Stromal cell of bone marrow (primary cell): ENCODE data around the gene POU2AF1.
"Not testable (repeated sequence)": the region's sequence is repeated elsewhere in the genome, so short reads cannot be mapped to it uniquely, and the experiment has no call there.

Experiments
- DNase-seq: peaks from one replicate; pipeline ENCODE4 v3.0.0-alpha.2; 2012; ENCODE audit warnings: low read depth

Gene POU2AF1

GRCh38 chr11:111409915-111410314 lies 30.8 kb upstream of the POU2AF1 start:
- DNase-seq = no peak

- DNase-seq = peak; percentile 45
Observed at GRCh38 chr11:111408789-111409727, 30.0 kb upstream of the POU2AF1 start.

- no peak for DNase-seq
Observed at GRCh38 chr11:111407652-111408051, 28.6 kb upstream of the POU2AF1 start.

DNA sequence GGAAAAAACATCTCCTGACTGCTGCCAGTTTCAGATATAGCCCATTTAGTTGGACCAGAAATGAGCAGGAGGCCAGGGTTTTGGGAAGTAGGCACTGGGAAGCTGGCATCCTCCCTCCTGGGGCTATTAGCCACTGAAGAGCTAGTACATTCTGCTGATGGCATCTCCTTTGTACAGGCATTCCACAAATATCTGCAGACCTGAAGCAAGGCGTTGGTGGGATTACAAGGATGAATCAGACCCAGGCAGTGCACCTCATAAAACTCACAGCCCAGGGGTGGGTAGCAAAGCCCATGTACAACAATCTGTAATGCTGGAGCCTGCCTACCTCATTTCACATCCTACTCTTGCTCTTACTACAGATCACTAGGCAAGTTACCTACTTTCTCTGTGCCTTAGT lies 27.5 kb upstream of the POU2AF1 start:
- no peak for DNase-seq

- no peak for DNase-seq
Observed at GRCh38 chr11:111406091-111406490, 27.0 kb upstream of the POU2AF1 start.

- no peak for DNase-seq
Observed at GRCh38 chr11:111405551-111405950, 26.5 kb upstream of the POU2AF1 start.

DNA sequence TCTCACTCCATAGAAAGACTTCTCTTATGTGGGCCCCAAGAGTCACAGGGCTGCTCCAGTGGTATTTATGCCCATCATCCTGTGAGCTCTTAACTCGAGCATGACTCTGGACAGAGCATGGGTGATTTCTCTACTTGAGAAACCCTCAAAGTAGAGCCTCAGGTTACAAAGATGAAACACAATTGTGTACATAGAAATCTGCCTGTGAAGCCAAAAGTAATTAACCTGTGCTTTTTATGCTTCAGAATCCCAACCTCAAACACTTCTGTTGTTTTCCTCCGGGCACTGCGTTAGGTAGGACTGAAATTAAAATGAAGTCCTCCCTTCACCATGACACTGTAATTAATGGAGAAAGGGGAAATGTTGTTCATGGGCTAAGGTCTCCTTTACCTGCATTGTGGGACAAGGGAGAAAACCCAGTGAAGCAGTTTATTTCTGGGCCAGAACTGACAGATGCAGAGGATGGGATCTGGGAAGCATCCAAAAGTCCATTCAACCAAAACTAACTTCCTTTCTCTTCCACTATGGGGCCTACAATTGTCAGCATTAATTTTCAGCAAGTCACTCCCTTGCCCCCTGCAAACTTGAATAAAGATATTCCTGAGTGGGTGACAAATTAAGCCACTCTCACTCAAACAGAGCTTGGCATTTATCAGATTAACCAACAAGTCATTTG lies 24.1 kb upstream of the POU2AF1 start:
- DNase-seq = no peak

DNA sequence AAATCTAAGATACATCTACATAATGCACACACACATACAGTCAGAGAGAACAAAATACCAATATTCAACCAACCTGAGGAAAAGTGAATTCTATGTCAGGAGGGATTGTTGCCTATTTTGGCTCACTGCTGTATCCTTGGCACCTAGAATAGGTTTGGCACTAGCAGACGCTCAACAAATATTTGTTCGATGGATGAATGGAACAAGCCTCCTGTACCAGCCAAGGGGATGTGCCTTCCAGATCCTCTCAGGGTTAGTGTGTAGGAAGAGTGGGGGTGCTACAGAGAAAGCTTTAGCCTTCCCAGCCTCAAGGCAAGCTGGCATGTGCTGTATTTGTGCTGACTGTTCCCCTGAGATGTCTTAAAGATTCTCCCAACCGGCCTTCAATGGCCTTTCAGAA lies 23.3 kb upstream of the POU2AF1 start:
- DNase-seq = no peak

- not testable (repeated sequence) for DNase-seq
Observed at GRCh38 chr11:111401957-111402356, 22.9 kb upstream of the POU2AF1 start.

DNA sequence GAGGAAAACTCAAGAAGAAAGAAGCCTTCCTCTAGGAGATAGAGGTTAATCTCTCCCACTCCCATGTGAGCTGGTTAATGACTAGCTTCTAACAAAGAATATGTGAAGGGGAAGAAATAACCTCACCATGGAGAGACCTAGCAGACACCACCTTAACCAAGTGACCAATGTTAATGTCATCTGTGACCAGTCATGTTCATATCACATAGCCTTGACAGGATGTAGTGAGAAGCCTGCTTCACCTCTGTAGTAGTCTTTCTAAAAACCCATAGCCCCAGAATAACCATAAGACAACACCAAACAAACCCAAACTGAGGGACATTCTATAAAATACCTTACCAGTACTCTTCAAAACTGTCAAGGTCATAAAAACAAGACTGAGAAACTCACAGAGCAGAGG lies 21.5 kb upstream of the POU2AF1 start:
- DNase-seq = no peak

DNA sequence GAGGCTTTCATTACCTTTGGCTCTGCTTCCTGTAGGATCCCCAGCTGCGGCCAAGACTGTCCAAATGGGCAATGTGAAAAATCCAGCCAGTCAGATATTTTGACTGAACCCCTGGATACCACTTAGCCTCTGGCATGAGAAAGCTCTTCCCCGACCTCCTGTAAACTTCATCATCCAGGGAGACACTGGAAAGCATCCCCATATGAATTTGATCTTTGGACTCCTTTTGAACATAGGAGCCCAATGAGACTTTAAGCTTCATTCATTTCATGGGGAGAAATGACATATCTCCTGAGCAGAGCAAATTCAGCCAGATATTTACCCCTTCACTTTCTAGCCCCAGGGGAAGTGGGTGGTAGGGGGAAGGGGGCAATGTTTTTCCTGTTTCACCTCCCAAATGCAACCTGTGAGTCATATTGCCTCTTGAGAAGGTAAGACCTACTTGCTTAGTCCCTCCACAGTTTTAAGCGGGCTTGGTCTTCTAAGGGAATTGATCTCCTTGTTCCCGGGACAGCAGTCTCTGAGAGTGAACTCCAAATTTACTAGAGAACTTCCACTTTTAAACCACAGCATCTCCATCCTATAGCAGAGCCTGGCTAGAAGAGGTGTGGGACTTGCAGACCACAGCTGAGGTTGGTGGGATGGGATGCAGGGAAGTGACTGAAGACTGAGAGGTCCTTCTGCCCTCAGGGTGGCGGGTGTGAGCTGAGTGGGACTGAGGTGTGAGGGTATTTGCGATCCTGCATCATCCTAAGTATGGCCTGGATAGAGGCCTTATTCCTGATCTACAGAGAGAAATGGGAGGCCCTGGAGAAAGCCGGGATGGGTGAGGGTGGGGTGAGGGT lies 20.3 kb upstream of the POU2AF1 start:
- DNase-seq = no peak

- no peak for DNase-seq
Observed at GRCh38 chr11:111397034-111397433, 18.0 kb upstream of the POU2AF1 start.

DNA sequence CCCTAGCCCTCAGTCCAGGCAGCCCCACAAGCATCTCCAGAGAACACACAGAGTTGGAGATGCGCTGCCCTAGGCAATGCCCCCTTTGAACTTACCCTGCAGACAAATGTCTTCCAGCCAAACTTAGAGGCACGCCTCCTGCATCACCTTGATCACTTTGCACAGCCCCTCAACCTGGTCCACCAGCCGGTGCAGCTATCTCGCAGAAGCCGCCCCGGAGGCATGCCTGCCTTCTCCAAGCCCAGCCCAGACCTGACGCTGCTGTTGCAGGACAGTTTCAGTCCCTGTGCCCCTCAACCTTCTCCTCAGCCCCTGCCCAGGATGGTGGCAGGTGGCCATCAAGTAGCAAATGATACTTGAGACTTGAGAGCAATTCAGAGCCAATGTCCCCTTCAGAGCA lies 16.7 kb upstream of the POU2AF1 start:
- DNase-seq = no peak

- DNase-seq = no peak
Observed at GRCh38 chr11:111395081-111395480, 16.0 kb upstream of the POU2AF1 start.

DNA sequence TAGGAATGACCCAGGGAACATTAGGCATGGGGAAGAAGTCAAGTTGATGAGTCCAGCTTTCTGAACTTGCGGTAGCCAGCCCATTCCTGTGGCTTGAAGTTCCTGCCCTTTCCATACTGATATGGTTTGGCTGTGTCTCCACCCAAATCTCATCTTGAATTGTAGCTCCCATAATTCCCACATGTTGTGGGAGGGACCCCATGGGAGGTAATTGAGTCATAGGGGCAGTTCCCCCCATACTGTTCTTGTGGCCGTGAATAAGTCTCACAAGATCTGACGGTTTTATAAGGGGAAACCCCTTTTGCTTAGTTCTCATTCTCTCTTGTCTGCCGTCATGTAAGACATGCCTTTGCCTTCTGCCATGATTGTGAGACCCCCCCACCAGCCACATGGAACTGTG lies 15.1 kb upstream of the POU2AF1 start:
- DNase-seq = peak; percentile 6

GRCh38 chr11:111393585-111393984 lies 14.5 kb upstream of the POU2AF1 start:
- no peak for DNase-seq

DNA sequence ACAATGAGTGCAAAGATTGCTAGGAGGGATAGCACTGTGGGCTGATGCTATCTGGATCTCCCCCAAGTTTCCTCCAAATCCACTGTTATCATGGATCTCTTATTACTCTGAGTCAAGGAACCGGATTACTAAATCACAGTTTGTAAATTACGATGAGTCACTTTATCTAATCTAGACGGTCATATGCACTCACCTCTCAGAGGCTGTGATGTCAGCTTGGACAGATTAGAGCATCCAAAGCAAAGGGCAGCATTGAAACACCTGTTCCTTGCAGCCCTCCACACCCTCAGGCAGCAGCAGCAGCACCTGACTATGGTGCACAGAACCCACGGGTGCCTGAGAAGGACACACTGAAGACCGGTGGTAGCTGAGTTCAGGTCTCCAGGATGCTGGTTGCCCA lies 14.0 kb upstream of the POU2AF1 start:
- DNase-seq = no peak

DNA sequence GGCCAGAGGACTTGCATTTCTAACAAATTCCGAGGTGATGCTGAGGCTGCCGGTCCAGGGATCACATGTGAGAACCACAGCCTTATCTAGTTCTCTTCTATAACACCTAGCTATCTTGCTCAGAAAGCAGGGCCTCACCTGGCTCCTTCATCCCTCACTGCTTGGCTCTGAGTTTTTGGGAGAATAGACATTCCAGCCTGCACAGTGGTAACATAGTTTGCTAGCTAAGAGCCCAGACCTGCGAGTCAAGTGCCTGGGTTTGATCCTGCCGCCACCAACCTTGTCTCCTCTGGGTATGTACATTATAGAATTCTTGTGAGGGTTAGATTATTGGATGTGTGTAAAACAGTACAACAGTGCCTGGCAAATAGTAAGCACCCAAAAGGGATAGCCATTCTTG lies 13.5 kb upstream of the POU2AF1 start:
- DNase-seq = no peak

- DNase-seq = no peak
Observed at GRCh38 chr11:111391328-111392124, 12.5 kb upstream of the POU2AF1 start.

GRCh38 chr11:111388842-111389241 lies 9.8 kb upstream of the POU2AF1 start:
- DNase-seq = no peak

GRCh38 chr11:111388420-111388819 lies 9.3 kb upstream of the POU2AF1 start:
- DNase-seq = no peak

- no peak for DNase-seq
Observed at GRCh38 chr11:111387363-111387762, 8.3 kb upstream of the POU2AF1 start.
